ENCODE data around the gene SENP7. TPM values are rescaled to one million over a fixed set of nuclear protein-coding genes. Genes with fewer than 3 reads are reported as not detected.

SENP7 gene
- total RNA-seq, 4 donors from 2014 or later, result 5.3 to 16.8 (median 5.9) TPM

- H3K4me3 ChIP-seq, result peak overlapping the region; percentile 66 to 91 (median 85)
- no peaks in the 10 kb centered on the region for H3K36me3 ChIP-seq
- no peaks in the 10 kb centered on the region for H3K9me3 ChIP-seq
- peak overlapping the region; percentile 86 to 94 (median 90) for H3K27ac ChIP-seq
- in situ Hi-C loops (cut with MboI; ENCODE audit: low sequenced_read_pairs in 4 of 4) (loop anchor here in 2 of 4 donors (10.0 kb wide), 1 partner anchor 61 kb away; the partner anchor contains the start of gene PCNP (in 2 of the 2)), intact Hi-C loops (cut with DNase I; ENCODE audit: low total_unique reads) (loop anchor here (2.0 to 10.0 kb wide), 5 partner anchors 47 to 806 kb away; partner anchors contain the start of genes TFG, TRMT10C and ZBTB11)
- ATAC-seq (peak; percentile 61 to 68), DNase-seq (no peak)
- H3K4me1 ChIP-seq, result peaks cover 0 to 5% of the 10 kb centered on the region in 2 donors
- no peak for TF ChIP-seq CTCF (IDR thresholded peaks at IDR 0.05 in 4 of 5, conservative IDR thresholded peaks at IDR 0.05 in 1 of 5)
- no peak for TF ChIP-seq POLR2A (IDR thresholded peaks at IDR 0.05)
- peaks cover 0 to 9% (median 0%) of the 10 kb centered on the region in 3 donors for H3K27me3 ChIP-seq
Observed at GRCh38 chr3:101513419-101513986, 491 bp upstream of the SENP7 start.

GRCh38 chr3:101512396-101512645 lies 691 bp downstream of the SENP7 start:
- TF ChIP-seq POLR2A (IDR thresholded peaks at IDR 0.05), result no peak
- no peak for TF ChIP-seq CTCF (IDR thresholded peaks at IDR 0.05 in 4 of 5, conservative IDR thresholded peaks at IDR 0.05 in 1 of 5)
- ATAC-seq, result no peak
- intact Hi-C loops (cut with DNase I; ENCODE audit: low total_unique reads), result loop anchor here (2.0 to 10.0 kb wide), 5 partner anchors 48 to 805 kb away; partner anchors contain the start of genes TFG, TRMT10C and ZBTB11

GRCh38 chr3:101509811-101510210 lies 3.2 kb downstream of the SENP7 start:
- in situ Hi-C loops (cut with MboI; ENCODE audit: low sequenced_read_pairs in 4 of 4) (loop anchor here in 2 of 4 donors (10.0 kb wide), 1 partner anchor 65 kb away; the partner anchor contains the start of gene PCNP (in 2 of the 2)), intact Hi-C loops (cut with DNase I; ENCODE audit: low total_unique reads) (loop anchor here (5.0 to 10.0 kb wide), 3 partner anchors 135 to 803 kb away; partner anchors contain the start of genes TFG and ZBTB11)
- Histone ChIP-seq H3K9me3 (no peaks in the 10 kb centered on the region), H3K27me3 (no peaks in the 10 kb centered on the region), H3K36me3 (peaks cover 0 to 1% of the 10 kb centered on the region in 2 donors), H3K4me1 (peaks cover 0 to 5% of the 10 kb centered on the region in 2 donors), H3K4me3 (no peak overlapping the region), H3K27ac (no peak overlapping the region)
- ATAC-seq (no peak), DNase-seq (no peak)
- TF ChIP-seq CTCF (IDR thresholded peaks at IDR 0.05 in 4 of 5, conservative IDR thresholded peaks at IDR 0.05 in 1 of 5), result no peak
- no peak for TF ChIP-seq POLR2A (IDR thresholded peaks at IDR 0.05)

More at GRCh38 chr3:101512396-101512645, 691 bp downstream of the SENP7 start:
- Histone ChIP-seq H3K27ac (peak overlapping the region; percentile 86 to 94 (median 90)), H3K9me3 (no peaks in the 10 kb centered on the region), H3K27me3 (peaks cover 0 to 7% (median 0%) of the 10 kb centered on the region in 3 donors), H3K4me3 (peak overlapping the region; percentile 66 to 91 (median 85)), H3K36me3 (no peaks in the 10 kb centered on the region), H3K4me1 (peaks cover 0 to 5% of the 10 kb centered on the region in 2 donors)
- no peak for DNase-seq
- in situ Hi-C loops (cut with MboI; ENCODE audit: low sequenced_read_pairs in 4 of 4), result loop anchor here in 2 of 4 donors (10.0 kb wide), 1 partner anchor 62 kb away; the partner anchor contains the start of gene PCNP (in 2 of the 2)

GRCh38 chr3:101509281-101509680 lies 3.7 kb downstream of the SENP7 start:
- peaks cover 0 to 5% of the 10 kb centered on the region in 2 donors for H3K4me1 ChIP-seq
- intact Hi-C loops (cut with DNase I; ENCODE audit: low total_unique reads), result no loop called here
- H3K36me3 ChIP-seq, result peaks cover 0 to 4% of the 10 kb centered on the region in 2 donors
- no peak for DNase-seq
- in situ Hi-C loops (cut with MboI; ENCODE audit: low sequenced_read_pairs in 4 of 4), result no loop called here
- H3K27me3 ChIP-seq, result no peaks in the 10 kb centered on the region
- no peak overlapping the region for H3K4me3 ChIP-seq
- TF ChIP-seq POLR2A (IDR thresholded peaks at IDR 0.05) (no peak), CTCF (IDR thresholded peaks at IDR 0.05 in 4 of 5, conservative IDR thresholded peaks at IDR 0.05 in 1 of 5) (no peak)
- H3K9me3 ChIP-seq, result no peaks in the 10 kb centered on the region
- no peak for ATAC-seq
- H3K27ac ChIP-seq, result no peak overlapping the region

Measured in gastrocnemius medialis (tissue), 4 donors.